ENCODE measurements around the gene OARD1.

Gene OARD1

DNA sequence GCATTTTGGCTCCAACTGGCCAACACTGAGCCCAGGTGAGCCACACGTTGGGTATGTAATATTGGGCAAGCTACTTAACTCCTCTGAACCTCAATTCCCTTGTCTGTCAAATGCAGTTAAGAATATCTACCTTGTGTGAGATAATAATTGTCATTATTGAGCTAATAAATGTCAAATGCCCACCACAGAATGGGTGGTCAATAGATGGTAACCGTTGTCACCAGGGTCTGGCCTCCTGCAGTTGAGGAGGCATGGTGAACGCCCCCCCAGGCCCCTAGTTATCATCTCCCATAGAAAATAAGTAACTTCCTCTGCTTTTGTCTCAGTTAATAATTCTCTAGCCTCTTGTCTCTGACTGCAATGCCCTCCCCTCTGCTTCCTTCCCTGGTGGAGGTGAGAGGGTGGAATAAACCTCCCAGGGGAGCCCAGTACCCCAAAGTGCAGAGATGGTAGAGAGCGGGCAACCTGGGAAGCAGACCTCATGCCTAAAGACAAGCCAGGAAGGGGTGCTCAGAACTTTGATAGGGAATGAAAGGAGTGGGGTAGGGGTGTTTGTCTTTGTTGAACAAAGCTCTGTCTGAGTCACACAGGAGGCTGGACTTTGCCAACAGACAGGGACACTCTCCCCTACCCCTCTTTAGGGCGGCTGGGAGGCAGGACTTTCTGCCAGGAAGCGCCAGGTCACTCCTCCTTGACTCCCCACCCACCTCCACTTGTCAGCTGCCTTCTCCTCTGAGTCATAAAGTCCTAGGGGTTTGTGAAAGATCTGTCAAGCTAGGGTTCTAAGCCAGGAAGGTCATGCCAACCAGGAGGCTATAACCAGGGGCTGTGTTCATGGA is 31.8 kb downstream of the OARD1 start:
- H3K4me3 ChIP-seq (ENCODE audit: low read depth, low read length) = no peak overlapping the region
- TF ChIP-seq, protein P1, sequence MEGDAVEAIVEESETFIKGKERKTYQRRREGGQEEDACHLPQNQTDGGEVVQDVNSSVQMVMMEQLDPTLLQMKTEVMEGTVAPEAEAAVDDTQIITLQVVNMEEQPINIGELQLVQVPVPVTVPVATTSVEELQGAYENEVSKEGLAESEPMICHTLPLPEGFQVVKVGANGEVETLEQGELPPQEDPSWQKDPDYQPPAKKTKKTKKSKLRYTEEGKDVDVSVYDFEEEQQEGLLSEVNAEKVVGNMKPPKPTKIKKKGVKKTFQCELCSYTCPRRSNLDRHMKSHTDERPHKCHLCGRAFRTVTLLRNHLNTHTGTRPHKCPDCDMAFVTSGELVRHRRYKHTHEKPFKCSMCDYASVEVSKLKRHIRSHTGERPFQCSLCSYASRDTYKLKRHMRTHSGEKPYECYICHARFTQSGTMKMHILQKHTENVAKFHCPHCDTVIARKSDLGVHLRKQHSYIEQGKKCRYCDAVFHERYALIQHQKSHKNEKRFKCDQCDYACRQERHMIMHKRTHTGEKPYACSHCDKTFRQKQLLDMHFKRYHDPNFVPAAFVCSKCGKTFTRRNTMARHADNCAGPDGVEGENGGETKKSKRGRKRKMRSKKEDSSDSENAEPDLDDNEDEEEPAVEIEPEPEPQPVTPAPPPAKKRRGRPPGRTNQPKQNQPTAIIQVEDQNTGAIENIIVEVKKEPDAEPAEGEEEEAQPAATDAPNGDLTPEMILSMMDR (IDR thresholded peaks at IDR 0.05; ENCODE audit: low read depth, low read length) = no peak
- DNase-seq (ENCODE audit: low read depth, low spot score) = no peak
- in situ Hi-C loops (cut with HindIII; ENCODE audit: low sequenced_read_pairs) = no loop called here

DNA sequence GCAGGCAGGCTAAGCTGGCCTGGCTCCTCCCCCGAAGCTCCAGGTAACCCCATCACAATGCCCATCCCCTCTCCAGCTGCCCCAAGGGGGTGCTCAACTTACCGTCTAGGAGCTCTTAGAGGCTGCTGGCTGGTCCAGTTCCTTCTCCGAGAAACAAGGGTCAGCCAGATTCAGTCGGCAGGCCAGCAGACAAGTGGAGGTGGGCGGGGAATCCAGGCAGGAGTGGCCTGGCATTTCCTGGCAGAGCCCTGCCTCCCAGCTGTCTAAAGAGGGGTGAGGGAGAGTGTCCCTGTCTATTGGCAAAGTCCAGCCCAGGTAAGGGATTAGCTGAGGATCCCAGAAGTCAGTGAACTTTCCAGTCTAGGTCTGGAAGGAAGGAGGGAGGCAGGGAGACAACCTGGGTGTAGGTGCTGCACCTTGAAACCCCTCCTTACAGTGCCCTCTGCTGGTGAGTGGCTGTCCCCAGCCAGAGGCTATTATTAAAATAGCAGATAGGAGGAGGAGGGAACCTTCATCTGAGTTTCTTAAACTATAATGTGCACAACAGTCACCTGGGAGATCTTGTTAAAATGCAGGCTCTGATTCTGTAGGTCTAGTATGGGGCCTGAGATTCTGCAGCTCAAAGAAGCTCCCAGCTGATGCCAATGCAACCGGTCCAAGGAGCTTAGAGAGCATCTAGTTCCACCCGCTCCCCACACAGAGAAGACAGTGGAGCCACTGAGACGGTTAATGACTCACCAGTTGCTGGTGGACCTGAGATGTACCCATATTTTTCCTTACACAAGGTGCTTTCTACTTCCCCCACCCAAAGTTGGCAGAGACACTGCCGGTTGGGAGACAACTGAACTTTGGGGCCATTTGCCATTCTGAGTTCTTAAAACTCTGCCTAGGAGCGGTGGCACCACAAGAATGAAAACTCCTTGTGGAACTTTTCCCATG is 32.8 kb downstream of the OARD1 start, which contains the start of gene UNC5CL:
UNC5CL (minus strand) TSS at position 162 of the 939 bp plus-strand sequence. CDS start 4,147 bp downstream, outside the sequence.
- in situ Hi-C loops (cut with HindIII; ENCODE audit: low sequenced_read_pairs) = no loop called here
- H3K4me3 ChIP-seq (ENCODE audit: low read depth, low read length) = no peak within 1 kb of the TSS
- TF ChIP-seq, protein P1 (IDR thresholded peaks at IDR 0.05; ENCODE audit: low read depth, low read length) = peak; percentile 77
- DNase-seq (ENCODE audit: low read depth, low spot score) = no peak

DNA sequence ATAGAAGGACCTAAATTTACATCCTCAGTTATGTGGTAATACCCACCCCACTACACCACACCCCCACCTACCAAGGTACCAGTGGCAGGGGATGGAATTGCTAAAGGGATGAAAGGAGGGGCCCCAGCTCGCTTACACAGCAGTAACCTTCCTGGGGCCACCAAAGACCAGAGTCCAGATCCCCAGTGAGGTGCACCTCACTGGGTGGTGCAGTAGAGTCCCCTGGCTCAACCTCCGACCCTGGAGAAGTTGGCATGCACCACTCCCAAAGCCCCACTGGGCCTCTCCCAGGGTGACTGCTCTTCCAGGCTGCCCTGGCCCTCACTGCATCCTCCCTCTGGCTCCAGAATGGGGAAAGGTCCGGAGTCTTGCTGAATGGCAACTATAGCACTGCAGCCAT is 34.0 kb downstream of the OARD1 start:
- DNase-seq (ENCODE audit: low read depth, low spot score) = no peak
- in situ Hi-C loops (cut with HindIII; ENCODE audit: low sequenced_read_pairs) = no loop called here
- TF ChIP-seq, protein P1 (IDR thresholded peaks at IDR 0.05; ENCODE audit: low read depth, low read length) = no peak
- H3K4me3 ChIP-seq (ENCODE audit: low read depth, low read length) = no peak overlapping the region

DNA sequence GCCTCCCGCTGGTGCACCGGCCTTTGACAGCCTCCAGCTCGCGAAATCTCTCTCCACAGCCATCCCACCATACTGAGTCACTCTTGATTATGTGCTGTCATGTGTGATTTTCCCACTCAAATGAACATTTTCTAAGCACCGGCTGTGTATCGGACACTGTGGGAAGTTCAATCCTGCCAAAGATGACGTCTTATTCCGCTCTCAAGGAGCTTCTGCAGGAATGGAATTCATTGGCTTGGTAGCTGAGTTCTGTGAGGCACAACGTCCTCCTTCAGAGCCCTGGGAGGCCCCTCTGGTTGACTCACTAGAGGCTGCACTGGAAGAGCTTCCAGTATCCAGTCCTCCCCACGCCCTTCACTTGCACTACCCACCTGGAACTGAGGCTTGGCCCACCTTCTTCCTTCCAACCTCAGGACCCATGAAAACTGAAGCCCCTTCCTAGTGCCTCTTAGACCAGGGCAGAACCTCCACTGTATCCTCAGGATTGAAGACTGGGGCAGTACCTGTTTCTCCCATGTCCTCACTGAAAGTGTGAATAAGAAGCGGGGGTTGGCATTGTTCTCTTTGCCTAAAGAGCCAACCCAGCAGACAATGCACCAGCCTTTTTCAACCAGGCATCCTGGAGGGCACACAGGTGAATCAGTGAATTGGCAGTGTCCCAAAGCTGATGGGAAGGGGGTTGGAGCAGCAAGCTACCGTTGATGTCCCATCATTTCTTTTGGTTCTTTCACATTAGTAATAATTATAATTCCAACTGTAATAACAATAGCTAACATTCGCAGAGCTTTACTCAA is 34.9 kb downstream of the OARD1 start:
- no peak for DNase-seq (ENCODE audit: low read depth, low spot score)
- H3K4me3 ChIP-seq (ENCODE audit: low read depth, low read length) = no peak overlapping the region
- in situ Hi-C loops (cut with HindIII; ENCODE audit: low sequenced_read_pairs) = no loop called here
- TF ChIP-seq, protein P1 (IDR thresholded peaks at IDR 0.05; ENCODE audit: low read depth, low read length) = no peak

DNA sequence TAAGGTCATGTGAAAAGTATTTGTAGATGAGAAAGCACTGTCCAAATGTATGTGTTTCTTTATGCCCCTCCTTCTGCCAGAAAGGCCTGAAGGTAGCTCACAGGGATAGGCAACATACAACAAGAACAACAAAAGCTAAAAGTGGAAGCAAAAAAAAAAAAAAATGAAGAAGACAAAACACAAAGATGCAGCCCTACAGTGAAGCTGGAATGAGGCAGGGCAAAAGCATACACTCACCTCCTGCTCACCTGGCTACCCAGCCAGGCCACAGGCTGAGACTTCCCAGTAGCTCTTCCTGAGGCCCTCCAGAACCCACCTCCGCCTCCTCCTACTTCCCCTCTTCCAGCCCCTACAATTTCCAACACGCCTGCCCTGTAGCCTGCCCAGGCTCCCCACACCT is 35.6 kb downstream of the OARD1 start:
- TF ChIP-seq, protein P1 (IDR thresholded peaks at IDR 0.05; ENCODE audit: low read depth, low read length) = no peak
- no peak overlapping the region for H3K4me3 ChIP-seq (ENCODE audit: low read depth, low read length)
- in situ Hi-C loops (cut with HindIII; ENCODE audit: low sequenced_read_pairs) = no loop called here
- no peak for DNase-seq (ENCODE audit: low read depth, low spot score)

DNA sequence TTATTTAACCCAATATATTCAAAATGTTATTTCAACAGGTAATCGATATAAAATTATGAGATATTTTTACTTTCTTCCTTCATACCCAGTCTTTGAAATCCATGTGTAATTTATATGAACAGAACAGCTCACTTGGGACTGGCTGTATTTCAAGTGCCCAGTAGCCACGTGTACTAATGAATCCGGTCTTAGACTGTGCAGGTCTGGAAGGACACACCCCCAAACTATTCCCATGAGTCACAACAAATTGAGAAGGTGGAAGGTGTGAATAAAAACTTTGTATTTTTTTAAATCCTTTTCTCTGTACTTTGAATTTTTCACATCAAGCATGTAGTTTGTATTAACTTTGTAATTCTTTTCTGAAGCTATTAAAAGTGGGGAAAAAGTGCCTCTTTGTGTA is 36.0 kb downstream of the OARD1 start:
- no peak for DNase-seq (ENCODE audit: low read depth, low spot score)
- no peak overlapping the region for H3K4me3 ChIP-seq (ENCODE audit: low read depth, low read length)
- in situ Hi-C loops (cut with HindIII; ENCODE audit: low sequenced_read_pairs) = no loop called here
- TF ChIP-seq, protein P1 (IDR thresholded peaks at IDR 0.05; ENCODE audit: low read depth, low read length) = no peak

All from astrocyte of the spinal cord (primary cell).